Measurements from ENCODE around the gene CFAP126.
"Not testable (repeated sequence)": the region's sequence is repeated elsewhere in the genome, so short reads cannot be mapped to it uniquely, and the experiment has no call there.

The CFAP126 gene

GRCh38 chr1:161381707-161382106 lies 14.0 kb upstream of the CFAP126 start:
- no peak for DNase-seq (ENCODE audit: low spot score)

GRCh38 chr1:161379071-161379470 lies 11.4 kb upstream of the CFAP126 start:
- DNase-seq (ENCODE audit: low spot score), result no peak

GRCh38 chr1:161378014-161378413 lies 10.3 kb upstream of the CFAP126 start:
- no peak for DNase-seq (ENCODE audit: low spot score)

- peak; percentile 48 for DNase-seq (ENCODE audit: low spot score)
Observed at GRCh38 chr1:161374373-161374772, 6.7 kb upstream of the CFAP126 start.

GRCh38 chr1:161373442-161373841 lies 5.8 kb upstream of the CFAP126 start:
- no peak for DNase-seq (ENCODE audit: low spot score)

GRCh38 chr1:161365207-161365606 lies 2.5 kb downstream of the CFAP126 start:
- no peak for DNase-seq (ENCODE audit: low spot score)

GRCh38 chr1:161364332-161364731 lies 3.3 kb downstream of the CFAP126 start:
- DNase-seq (ENCODE audit: low spot score), result no peak

GRCh38 chr1:161359291-161359690 lies 8.4 kb downstream of the CFAP126 start:
- no peak for DNase-seq (ENCODE audit: low spot score)

GRCh38 chr1:161357073-161357472 lies 10.6 kb downstream of the CFAP126 start:
- no peak for DNase-seq (ENCODE audit: low spot score)

- no peak for DNase-seq (ENCODE audit: low spot score)
Observed at GRCh38 chr1:161351482-161351881, 16.2 kb downstream of the CFAP126 start.

- no peak for DNase-seq (ENCODE audit: low spot score)
Observed at GRCh38 chr1:161350671-161351070, 17.0 kb downstream of the CFAP126 start.

GRCh38 chr1:161342821-161343220 lies 24.9 kb downstream of the CFAP126 start:
- no peak for DNase-seq (ENCODE audit: low spot score)

- DNase-seq (ENCODE audit: low spot score), result no peak
Observed at GRCh38 chr1:161342177-161342576, 25.5 kb downstream of the CFAP126 start.

GRCh38 chr1:161335796-161336195 lies 31.9 kb downstream of the CFAP126 start:
- no peak for DNase-seq (ENCODE audit: low spot score)

- no peak for DNase-seq (ENCODE audit: low spot score)
Observed at GRCh38 chr1:161333166-161333565, 34.5 kb downstream of the CFAP126 start.

GRCh38 chr1:161330346-161330745 lies 37.3 kb downstream of the CFAP126 start:
- DNase-seq (ENCODE audit: low spot score), result peak; percentile 21

- no peak for DNase-seq (ENCODE audit: low spot score)
Observed at GRCh38 chr1:161324020-161324419, 43.7 kb downstream of the CFAP126 start.

- DNase-seq (ENCODE audit: low spot score), result not testable (repeated sequence)
Observed at GRCh38 chr1:161315841-161316674, 51.6 kb downstream of the CFAP126 start.
